ENCODE measurements around the gene TTC28. TPM values are rescaled to one million over a fixed set of nuclear protein-coding genes. Genes with fewer than 3 reads are reported as not detected.
A peak's percentile ranks its signal among the peaks of the same experiment; 100 is the strongest.
"Not testable (repeated sequence)": the region's sequence is repeated elsewhere in the genome, so short reads cannot be mapped to it uniquely, and the experiment has no call there.

The TTC28 gene
- 10 to 100 TPM; 10.2 to 23.8 (median 13.4) TPM for total RNA-seq

- H3K4me3 ChIP-seq (ENCODE audit: low read depth, poor library complexity, severe bottlenecking), result peak within 1 kb of the TSS; percentile 70
- peak; percentile 44 to 94 for DNase-seq (ENCODE audit: low spot score in 2 of 2)
- WGBS, 2 donors, result 3 to 4% methylated on average over 59 to 74 of the region's 101 CpGs
- intact Hi-C loops (cut with DNase I; ENCODE audit: low total_unique reads), result not testable (repeated sequence)
Observed at GRCh38 chr22:28679611-28680287, at the start of gene TTC28. TSS of gene TTC28 (minus strand) at chr22:28679840. CDS start at chr22:28679723, 117 bp downstream.

DNA sequence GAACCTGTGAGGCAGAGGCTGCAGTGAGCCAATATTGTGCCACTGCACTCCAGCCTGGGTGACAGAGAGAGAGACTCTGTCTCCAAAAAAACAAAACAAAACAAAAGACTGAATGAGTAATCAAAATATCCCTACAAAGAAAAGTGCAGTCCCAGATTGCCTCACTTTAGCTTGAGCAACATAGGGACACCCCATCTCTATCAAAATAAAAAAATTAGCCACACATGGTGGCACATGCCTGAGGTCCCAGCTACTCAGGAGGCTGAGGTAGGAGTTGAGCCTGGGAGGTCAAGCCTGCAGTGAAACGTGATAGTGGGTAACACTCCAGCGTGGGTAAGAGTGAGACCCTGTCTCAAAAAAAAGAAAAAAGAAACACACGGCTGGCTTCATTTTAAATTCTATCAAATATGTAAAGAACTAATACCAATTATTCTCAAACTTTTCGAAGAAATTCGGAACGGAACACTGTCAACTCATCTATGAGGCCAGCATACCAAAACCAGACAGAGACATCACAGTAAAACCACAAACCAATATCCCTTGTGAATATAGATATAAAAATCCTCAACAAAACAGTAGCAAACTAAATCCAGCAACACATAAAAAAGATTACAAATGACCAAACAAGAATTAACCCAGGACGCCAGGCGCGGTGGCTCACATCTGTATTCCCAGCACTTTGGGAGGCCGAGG, 49.1 kb upstream of the TTC28 start:
- 94 to 99% methylated on average over 10 of the region's 10 CpGs for WGBS, 2 donors
- no peak for TF ChIP-seq POLR2A (IDR thresholded peaks at IDR 0.05)
- TF ChIP-seq, protein P1, sequence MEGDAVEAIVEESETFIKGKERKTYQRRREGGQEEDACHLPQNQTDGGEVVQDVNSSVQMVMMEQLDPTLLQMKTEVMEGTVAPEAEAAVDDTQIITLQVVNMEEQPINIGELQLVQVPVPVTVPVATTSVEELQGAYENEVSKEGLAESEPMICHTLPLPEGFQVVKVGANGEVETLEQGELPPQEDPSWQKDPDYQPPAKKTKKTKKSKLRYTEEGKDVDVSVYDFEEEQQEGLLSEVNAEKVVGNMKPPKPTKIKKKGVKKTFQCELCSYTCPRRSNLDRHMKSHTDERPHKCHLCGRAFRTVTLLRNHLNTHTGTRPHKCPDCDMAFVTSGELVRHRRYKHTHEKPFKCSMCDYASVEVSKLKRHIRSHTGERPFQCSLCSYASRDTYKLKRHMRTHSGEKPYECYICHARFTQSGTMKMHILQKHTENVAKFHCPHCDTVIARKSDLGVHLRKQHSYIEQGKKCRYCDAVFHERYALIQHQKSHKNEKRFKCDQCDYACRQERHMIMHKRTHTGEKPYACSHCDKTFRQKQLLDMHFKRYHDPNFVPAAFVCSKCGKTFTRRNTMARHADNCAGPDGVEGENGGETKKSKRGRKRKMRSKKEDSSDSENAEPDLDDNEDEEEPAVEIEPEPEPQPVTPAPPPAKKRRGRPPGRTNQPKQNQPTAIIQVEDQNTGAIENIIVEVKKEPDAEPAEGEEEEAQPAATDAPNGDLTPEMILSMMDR (IDR thresholded peaks at IDR 0.05), result no peak

DNA sequence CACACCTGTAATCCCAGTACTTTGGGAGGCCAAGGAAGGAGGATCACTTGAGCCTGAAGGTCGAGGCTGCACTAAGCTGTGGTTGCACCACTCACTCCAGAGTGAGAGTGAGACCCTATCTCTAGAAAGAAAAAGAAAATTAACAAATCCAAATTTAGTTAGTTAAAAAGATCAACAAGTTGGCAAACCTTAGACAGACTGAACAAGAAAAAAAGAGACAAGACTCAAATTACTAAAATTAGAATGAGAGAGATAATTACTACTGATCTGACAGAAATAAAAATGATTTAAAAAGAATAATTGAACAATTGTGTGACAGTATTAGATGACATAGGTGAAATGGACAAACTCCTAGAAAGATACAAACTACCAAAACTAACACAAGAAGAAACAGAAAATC, 48.4 kb upstream of the TTC28 start:
- intact Hi-C loops (cut with DNase I; ENCODE audit: low total_unique reads), result no loop called here
- TF ChIP-seq POLR2A (IDR thresholded peaks at IDR 0.05), result no peak
- TF ChIP-seq, protein P1 (IDR thresholded peaks at IDR 0.05), result no peak
- H3K4me3 ChIP-seq (ENCODE audit: low read depth, poor library complexity, severe bottlenecking), result no peak overlapping the region
- 92 to 100% methylated on average over 1 of the region's 1 CpG for WGBS, 2 donors
- DNase-seq (ENCODE audit: low spot score in 2 of 2), result no peak

More for the DNA sequence above, 49.1 kb upstream of the TTC28 start:
- no peak for DNase-seq (ENCODE audit: low spot score in 2 of 2)
- H3K4me3 ChIP-seq (ENCODE audit: low read depth, poor library complexity, severe bottlenecking), result no peak overlapping the region
- intact Hi-C loops (cut with DNase I; ENCODE audit: low total_unique reads), result no loop called here

- no peak for TF ChIP-seq POLR2A (IDR thresholded peaks at IDR 0.05)
- TF ChIP-seq, protein P1 (IDR thresholded peaks at IDR 0.05), result no peak
- 95 to 97% methylated on average over 3 of the region's 3 CpGs for WGBS, 2 donors
- intact Hi-C loops (cut with DNase I; ENCODE audit: low total_unique reads), result no loop called here
- H3K4me3 ChIP-seq (ENCODE audit: low read depth, poor library complexity, severe bottlenecking), result no peak overlapping the region
- no peak for DNase-seq (ENCODE audit: low spot score in 2 of 2)
Observed at GRCh38 chr22:28718044-28718443, 38.4 kb upstream of the TTC28 start.

DNA sequence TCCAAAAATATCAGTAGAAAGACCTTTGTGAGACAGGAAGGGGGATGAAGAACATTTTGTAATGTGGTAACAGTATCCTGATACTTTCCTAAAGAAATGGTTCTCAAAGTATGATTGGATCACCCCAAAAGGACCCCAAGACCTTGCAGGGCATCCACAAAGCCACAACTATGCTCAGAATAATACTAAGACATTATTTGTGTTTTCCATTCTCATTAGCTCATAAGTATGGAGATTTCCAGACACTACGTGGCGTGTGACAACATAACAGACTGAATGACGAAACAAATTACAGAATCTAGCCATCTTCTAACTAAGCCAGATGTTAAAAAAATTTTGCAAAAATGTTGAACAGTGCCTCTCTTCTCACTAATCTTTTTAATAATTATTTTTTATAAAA, 37.0 kb upstream of the TTC28 start:
- no peak for TF ChIP-seq POLR2A (IDR thresholded peaks at IDR 0.05)
- TF ChIP-seq, protein P1 (IDR thresholded peaks at IDR 0.05), result no peak
- 96% methylated on average over 3 of the region's 3 CpGs for WGBS, 2 donors
- DNase-seq (ENCODE audit: low spot score in 2 of 2), result no peak
- H3K4me3 ChIP-seq (ENCODE audit: low read depth, poor library complexity, severe bottlenecking), result no peak overlapping the region
- intact Hi-C loops (cut with DNase I; ENCODE audit: low total_unique reads), result no loop called here

DNA sequence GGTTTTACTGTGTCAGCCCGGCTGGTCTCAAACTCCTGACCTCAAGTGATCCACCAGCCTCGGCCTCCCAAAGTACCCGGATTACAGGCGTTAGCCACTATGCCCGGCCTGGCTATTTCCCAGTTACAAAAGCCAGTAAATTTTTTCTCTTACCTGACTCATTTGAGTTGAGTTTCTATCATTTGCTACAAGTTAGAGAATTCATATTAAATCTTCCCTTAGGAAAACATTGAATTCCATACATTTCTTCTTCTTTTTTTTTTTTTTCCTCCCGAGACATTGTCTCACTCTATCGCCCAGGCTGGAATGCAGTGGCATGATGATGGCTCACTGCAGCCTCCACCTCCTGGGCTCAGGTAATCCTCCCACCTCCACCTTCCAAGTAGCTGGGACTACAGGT, 36.0 kb upstream of the TTC28 start:
- intact Hi-C loops (cut with DNase I; ENCODE audit: low total_unique reads), result no loop called here
- WGBS, 2 donors, result 94 to 95% methylated on average over 7 of the region's 7 CpGs
- DNase-seq (ENCODE audit: low spot score in 2 of 2), result no peak
- H3K4me3 ChIP-seq (ENCODE audit: low read depth, poor library complexity, severe bottlenecking), result no peak overlapping the region
- TF ChIP-seq, protein P1 (IDR thresholded peaks at IDR 0.05), result no peak
- no peak for TF ChIP-seq POLR2A (IDR thresholded peaks at IDR 0.05)

Measured in lower leg skin (tissue), 4 donors.